GM18867 (cell line): ENCODE measurements around the gene ARMC9.
A peak's percentile ranks its signal among the peaks of the same experiment; 100 is the strongest.

ENCODE experiments used
- ATAC-seq: cut with Tn5 transposase; IDR thresholded peaks from one replicate; pipeline ENCODE4 v1.9.1; 2021; ENCODE audit warnings: mild to moderate bottlenecking, moderate library complexity; ENCODE audit not compliant: unreplicated experiment

The ARMC9 gene

DNA sequence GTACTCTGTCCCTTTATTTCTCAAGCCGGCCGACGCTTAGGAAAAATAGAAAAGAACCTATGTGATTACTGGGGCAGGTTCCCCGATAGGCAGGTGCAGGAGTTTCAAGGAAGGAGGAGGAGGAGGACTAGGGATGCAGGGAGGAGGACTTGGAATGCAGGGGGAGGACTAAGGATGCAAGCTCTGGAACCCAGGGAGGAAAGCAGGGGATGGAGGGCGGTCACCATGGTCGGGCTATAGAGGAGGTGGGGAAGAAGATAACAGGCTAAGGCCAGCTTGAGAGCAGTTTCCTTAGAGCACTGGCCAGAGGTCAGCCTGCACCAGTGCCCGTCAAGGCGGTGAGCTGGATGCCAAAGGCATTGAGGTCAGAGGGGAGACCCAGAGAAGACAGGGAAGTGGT lies 178.4 kb downstream of the ARMC9 start:
- no peak for ATAC-seq

DNA sequence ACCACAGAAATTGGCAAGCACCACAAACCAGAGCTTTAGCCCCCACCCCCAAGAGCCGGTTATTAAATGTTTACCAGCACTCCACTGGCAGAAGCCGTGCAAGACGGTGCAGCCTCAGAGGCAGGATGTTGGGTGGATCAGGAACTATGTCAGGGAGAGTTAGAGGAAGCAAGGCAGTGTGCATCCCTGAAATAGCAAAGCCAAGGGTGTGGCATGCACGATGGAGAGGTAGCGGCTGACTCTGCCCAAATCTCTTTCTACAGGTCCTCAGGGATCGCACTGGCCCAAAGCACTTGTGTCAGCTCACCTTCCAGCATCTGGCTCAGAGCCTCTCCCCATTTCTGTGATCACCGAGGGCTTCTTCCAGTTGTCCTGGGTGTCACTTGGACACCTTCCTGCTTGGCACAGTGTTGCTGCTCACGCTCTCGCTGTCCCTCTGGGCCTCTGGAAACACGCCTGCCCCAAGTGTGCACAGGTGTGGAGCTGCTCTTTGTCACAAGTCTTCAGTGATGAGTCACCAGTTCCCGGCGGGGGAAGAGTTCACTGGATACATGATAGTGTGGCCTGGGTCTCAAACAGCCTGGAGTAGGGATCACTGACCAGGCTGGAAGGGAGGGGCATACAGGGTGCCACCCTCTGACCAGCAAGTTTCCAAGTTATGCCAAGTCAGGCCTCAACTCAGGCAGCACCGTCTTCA lies 179.7 kb downstream of the ARMC9 start:
- no peak for ATAC-seq

DNA sequence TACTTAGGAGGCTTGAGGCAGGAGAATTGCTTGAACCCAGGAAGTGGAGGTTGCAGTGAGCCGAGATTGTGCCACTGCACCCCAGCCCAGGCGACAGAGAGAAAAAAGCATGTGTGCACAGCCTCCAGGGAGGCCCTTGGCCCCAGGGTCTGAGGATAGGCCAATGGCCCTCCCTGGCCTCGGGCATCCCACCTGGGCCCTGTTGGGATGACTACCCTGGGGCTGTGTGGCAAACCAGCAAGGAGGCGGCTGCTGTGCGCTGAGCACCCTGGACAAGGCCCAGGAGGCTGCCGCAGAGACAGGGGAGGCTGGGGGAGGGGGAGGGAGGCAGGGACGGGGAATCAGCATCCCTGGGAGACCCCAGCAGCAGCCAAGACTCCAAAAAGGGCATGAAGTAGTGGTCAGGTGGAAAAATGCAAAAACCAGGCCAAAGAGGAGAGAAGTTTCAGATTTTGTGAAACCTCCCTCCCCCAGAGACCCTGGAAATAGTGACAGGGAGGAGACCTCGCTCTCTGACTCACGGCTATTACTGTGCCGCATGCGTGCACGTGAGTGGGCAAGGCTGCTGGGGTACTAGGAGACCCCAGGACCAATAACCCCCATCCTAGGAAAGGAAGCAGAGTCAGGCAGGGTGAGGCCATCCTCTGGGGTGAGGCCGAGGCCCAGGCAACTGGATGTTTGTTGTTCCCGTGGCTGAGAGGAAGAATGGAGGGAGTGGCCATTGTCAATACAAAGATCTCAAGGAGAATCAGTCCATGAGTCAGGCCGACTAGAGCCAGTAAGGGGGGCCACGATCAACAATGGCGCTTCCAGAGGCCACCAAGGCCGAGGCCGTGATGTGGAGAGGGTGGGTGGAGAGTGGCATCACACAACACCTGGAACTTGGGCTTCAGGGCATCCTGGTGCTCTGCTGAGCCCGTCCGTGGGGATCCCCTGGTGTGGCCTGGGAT lies 181.1 kb downstream of the ARMC9 start:
- no peak for ATAC-seq

DNA sequence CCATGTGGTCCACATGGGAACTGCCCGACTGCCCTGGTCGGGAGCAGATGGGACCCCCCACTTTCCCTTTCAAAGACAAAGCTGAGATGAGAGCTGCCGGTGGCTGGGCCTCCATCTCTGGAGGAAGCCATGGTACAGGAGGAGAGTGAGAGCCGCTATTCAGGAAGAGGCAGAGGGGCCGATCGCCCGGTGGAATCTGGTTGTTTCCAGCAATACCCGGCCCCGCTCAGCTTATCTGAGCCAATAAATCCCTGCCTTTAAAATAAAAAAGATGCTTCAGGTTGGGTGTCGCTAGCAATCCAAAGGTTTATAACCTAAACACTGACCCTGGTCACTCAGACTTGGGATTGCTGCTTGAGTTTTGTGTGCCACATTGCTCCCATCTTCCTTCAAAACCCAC lies 181.9 kb downstream of the ARMC9 start:
- no peak for ATAC-seq

DNA sequence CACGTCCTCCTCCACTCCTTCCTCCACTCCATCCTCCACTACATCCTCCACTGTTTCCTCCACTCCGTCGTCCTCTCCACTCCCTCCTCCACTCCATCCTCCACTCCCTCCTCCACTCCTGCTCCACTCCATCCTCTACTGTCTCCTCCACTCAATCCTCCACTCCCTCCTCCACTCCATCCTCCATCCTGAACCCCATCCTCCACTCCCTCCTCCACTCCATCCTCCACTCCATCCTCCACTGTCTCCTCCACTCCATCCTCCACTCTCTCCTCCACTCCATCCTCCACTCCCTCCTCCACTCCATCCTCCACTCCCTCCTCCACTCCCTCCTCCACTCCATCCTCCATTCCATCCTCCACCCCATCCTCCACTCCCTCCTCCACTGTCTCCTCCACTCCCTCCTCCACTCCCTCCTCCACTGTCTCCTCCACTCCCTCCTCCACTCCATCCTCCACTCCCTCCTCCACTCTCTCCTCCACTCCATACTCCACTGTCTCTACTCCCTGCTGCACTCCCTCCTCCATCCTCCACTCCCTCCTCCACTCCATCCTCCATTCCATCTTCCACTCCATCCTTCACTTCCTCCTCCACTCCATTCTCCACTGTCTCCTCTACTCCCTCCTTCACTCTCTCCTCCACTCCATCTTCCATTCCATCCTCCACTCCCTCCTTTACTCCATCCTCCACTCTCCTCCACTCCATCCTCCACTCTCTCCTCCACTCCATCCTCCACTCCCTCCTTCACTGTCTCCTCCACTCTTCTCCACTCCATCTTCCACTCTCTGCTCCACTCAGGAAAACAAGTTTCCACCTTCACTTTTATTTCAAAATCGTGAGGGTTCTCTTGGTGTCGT lies 182.8 kb downstream of the ARMC9 start:
- ATAC-seq, result no peak

DNA sequence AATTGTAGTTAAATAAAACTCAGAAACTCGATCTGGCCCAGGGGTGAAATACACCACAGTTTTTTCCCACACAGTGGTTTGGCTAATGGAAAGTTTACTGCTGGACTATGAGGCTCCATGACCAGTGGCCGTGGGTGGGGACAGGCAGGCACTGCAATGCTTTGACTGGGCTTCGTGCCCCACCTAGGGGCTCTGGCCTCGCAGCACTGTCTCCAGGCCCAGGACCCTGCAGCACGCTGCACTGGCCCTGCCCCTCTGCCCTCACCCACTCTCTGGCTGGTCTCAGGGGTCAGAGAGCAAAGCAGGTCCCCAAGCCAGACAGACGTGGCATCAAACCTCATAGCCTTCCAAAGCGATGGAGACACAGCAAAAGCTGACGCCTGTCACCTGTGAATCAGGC lies 183.7 kb downstream of the ARMC9 start:
- no peak for ATAC-seq

DNA sequence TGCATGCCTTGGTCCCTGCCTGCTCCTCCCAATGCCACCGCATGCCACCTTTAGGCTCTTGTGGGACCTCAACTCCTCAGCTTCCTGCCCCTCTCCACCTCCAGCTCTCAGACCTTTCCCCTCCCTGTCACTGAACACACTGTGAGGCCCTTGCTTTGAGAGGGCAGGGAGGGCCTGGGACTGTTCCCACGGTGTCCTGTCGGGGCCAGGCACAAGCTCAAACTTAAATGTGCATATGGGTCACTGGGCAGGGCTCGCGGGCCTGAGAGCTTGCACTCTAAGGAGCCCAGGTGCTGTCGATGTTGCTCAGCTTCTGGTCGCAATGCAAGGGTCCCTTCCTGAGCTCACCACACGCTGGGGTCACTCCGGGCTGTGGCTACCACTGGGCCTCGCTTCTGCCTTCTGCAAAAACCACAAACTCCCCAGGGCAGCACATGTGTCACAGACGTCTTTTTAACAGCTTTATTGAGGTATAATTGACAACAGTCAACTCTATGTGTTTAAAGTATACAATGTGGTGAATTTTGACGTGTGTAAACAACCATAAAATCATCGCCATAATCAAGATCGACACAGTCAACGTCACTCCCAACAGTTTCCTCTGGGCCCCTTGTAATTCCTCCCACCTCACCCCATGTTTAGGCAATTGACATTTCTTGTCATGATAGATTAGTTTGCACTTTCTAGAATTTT lies 185.1 kb downstream of the ARMC9 start:
- no peak for ATAC-seq

DNA sequence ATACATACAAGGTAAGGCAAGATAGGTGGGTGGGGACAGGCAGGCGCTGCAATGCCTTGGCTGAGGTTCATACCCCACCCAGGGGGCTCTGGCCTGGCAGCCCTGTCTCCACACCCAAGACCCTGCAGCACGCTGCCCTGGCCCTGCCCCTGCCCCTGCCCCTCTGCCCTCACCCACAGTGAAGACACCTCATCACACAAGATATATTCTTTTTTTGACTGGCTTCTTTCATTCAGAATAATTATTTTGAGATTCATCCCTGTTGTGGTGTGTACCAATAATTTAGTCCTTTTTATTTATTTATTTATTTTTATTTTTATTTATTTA lies 185.6 kb downstream of the ARMC9 start:
- ATAC-seq, result no peak

DNA sequence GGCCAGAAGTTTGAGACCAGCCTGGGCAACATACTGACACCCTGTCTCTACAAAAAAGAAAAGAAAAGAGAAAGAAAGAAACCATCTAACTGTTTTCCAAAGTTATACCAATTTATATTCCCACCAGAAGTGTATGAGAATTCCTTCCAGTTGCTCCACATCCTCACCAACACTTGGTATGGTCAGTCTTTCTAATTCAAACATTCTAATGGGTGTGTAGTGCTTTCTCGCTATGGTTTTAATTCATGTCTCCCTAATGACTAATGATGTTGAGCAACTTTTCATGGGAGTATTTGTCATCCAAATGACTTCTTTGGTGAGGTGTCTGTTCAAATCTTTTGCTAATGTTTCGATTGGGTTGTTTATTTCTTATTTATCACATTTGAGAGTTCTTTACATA lies 186.5 kb downstream of the ARMC9 start:
- no peak for ATAC-seq

DNA sequence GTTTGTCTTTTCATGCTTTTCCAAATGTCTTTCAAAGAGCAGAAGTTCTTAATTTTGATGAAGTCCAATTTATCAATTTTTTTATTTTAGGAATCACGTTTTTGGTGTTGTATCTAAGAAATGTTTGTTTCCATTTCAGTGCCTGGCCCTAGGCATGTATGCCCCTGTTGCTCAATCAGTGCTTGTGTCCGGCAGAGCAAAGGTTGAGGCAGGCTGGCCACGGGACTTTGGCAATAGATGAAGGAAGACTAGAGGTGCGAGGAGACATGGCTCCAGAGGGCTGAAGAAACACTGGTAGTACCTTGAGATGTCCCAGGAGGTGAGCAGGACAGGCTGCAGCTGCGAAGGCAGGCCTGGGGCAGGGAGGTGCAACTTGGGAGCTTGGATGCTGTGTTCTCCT lies 187.0 kb downstream of the ARMC9 start:
- no peak for ATAC-seq

DNA sequence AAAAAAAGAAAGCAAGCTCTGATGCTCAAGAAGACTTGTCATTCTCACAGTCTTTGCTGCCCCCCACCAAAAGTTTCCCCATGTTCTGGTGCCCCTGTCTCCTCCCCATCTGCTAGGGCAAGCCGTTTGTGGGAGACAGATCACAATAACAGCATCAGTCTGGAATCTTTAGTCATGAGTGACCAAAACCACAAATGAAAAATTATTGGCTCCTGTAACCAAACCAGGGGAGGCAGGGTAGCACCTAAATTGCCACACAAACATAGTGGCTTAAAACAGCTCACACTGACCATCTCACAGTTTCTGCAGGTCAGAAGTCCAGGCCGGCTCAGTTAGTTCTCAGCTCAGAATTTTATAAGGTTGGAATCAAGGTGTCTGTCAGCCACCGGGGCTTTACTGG lies 188.0 kb downstream of the ARMC9 start:
- no peak for ATAC-seq

DNA sequence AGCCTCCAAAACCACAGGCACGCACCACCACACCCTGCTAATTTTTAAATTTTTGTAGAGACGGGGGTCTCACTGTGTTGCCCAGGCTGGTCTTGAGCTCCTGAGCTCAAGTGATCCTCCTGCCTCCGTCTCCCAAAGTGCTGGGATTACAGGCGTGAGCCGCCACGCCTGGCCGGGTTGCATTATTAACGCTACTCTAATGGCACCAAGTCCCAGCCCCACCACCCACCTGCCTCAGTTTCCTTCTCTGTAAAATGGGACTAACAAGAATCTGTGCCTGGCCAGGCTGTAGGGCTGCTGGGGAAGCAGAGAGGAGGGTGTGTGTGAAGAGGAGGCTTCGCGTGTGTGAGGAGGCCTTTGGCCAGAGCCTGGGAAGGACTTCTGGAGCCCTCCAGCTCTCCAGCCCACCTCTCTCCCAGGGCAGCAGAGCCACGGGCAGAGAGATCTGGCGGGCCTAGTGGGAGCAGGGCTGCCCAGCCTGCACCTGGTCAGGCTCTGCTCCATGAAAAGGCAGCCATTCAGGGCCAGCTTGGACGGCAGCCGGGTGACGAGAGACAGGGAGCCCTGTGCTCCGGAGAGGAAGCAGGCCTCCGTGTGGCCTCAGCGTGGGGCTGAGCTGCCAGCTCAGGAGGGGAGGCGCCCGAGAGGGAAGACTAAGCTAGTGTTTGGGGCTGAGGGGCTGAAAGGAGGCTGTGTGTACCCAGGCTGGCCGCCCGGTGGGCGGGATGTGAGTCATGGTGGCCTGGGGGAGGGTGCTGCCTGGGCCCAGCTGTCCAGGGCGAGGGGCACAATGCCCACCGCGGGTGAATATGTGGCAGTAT lies 189.7 kb downstream of the ARMC9 start:
- ATAC-seq, result no peak

DNA sequence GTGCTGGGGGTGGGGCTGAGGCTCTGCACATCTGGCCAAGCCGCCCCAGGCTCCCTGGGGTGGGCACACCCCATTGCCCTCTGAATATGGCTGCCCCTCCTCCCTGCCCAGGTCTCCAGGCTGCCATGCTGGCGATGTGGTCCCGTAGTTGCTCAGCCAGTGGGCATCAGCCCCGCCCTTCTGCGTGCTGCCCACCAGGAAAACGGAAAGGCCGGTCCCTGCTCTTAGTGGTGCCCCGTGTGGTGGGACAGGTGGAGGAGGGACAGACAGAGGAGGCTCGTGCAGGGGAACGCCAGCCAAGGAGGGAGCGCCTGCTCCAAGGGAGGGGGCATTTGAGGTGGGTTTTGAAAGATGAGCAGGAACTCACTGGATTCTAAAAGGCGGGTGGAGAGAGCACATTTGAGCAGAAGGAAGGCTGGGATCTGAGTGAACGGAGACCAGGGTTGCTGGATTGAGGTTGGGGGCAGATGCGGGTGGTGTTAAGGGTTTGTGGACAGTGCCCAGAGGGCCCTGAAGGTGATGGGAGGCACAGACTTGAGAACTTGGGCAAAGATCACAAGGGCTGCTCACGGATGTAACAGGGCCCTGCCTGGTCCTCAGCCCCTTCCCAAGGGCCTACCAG lies 190.4 kb downstream of the ARMC9 start:
- ATAC-seq, result no peak

DNA sequence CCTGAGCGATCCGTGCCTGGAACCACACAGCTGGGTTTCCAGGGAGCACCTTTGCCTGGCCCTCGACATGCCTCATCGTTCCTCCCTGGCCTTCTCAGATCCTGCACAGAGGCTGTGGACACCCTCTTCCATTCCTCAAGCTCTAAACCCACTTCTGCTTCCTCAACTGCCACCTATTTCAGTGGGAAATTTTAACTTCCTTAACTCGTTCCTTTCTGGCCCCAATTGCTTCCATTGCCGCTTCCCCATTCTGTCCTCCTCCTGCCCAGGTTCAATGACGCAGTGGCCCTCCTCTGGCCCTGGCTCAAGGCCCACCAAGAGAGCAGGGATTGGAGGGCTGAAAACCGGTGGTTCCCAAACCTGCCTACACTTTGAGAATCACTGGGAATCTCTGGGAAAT lies 192.2 kb downstream of the ARMC9 start:
- ATAC-seq, result no peak

DNA sequence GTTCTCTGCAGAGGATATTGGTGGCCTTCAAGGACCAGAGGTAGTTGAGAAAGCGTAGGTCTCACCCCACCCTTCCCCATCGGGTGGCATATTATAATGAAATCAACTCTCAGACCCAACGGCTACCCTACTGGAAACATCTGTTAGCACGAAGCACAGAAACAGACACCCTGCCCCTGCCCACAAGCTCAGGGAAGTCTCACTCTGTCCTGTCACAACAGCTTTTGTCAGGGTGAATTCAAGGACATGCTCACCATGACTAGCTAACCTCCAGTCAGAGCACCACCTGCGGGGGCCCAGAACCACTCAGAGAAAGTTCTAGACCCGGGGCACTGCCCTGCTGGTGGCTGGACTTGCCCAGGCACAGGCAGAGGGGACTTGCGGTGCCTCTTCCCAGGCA lies 193.6 kb downstream of the ARMC9 start:
- ATAC-seq, result no peak

DNA sequence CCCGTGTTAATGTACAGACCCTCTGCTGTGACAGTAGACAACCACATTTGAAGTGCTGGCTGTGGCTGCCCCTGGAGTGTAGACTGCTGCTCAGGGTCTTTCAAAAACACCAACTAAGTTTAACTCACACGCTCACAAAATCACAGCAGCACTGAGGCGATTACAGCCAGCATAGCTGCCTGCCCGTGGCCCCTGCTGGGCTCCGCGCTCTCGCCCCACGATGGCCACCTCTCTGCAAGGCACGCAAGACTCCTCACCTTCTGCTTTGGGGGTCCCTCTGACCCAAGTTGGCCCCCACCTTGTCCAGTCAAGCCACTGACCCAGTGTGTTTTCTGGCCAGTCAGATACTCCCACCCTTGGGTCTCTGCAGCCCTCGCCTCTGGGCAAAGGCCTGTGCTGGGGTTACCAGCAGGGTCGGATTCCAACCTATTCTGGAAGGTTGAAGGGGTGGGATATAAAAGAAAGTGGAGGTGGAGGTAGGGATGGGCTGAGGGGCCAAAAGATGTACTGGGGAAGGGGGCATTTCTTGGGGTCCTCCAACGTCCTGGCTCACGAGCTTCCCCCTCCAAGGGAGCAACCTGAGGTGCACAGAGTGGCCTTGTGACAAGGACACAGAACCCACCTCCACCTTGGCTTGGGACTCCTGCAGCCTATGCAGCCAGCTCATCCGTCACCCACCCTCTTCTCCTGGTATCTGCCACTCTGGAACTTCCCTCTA lies 194.2 kb downstream of the ARMC9 start:
- ATAC-seq, result no peak

DNA sequence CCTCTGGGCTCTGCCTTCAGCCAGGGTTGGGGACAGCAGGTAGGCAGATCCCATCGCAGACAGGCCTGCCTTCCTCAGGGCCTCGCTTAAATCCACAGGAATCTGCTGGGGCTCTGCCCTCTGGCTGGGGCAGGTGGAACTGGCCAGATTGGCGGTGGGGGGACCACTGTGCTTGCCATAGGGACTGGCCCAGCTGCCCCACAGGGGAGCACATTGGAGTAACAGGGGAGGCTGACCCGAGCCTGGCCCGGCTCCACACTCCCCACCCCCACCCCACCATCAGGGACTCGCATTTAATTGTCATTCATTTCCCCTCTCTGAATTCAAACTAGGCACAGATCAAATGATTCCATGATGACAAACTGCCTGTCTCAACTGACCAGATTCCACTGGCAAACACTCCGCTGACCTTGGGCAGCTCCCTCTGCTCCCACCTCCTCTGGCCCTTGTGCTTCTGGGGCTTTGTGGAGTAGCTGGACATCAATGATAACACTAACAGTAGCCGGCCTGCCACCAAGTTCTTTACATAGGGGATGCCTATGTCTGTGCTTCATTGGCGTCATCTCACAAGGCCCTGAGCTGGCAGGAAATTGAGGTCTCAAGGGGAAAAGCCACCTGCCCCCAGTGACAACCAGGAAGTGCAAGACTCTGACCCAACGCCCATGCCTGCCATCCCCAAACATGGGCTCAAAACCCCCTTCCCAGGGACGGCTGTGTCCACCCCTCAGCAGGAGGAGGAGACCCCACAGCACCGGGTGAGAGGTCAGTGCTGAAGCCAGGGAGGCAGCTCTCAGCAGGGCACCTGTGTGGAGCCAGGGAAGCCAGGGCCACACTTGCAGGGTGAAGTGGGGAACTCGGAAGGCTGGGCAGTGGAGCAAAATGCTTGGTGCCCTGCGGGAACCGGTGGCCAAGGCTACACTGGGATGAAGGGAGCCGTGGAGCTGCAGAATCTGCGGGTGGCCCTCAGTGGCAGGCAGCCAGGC lies 195.0 kb downstream of the ARMC9 start:
- peak; percentile 34 for ATAC-seq
